ENCODE data around the gene TRMT112. TPM values are rescaled to one million over a fixed set of nuclear protein-coding genes. Genes with fewer than 3 reads are reported as not detected.

Gene TRMT112
- total RNA-seq, 1 experiment from 2014 or later: 341 TPM

- intact Hi-C loops (cut with micrococcal nuclease; ENCODE audit: unreplicated experiment): no loop called here
- no peak overlapping the region for H3K27ac ChIP-seq (ENCODE audit: low read length)
- H3K9me3 ChIP-seq (ENCODE audit: control insufficient read depth, insufficient read depth, low read depth, low read length): no peaks in the 10 kb centered on the region
- DNase-seq (ENCODE audit: low read depth, low spot score) (no peak), ATAC-seq (no peak)
- in situ Hi-C loops (cut with HindIII; ENCODE audit: low pct_unique_long_range_greater_than_20kb, low sequenced_read_pairs): no loop called here
- no peak overlapping the region for H3K4me3 ChIP-seq (ENCODE audit: low read depth in 2 of 2, low read length in 2 of 2)
- TF ChIP-seq, protein P1, sequence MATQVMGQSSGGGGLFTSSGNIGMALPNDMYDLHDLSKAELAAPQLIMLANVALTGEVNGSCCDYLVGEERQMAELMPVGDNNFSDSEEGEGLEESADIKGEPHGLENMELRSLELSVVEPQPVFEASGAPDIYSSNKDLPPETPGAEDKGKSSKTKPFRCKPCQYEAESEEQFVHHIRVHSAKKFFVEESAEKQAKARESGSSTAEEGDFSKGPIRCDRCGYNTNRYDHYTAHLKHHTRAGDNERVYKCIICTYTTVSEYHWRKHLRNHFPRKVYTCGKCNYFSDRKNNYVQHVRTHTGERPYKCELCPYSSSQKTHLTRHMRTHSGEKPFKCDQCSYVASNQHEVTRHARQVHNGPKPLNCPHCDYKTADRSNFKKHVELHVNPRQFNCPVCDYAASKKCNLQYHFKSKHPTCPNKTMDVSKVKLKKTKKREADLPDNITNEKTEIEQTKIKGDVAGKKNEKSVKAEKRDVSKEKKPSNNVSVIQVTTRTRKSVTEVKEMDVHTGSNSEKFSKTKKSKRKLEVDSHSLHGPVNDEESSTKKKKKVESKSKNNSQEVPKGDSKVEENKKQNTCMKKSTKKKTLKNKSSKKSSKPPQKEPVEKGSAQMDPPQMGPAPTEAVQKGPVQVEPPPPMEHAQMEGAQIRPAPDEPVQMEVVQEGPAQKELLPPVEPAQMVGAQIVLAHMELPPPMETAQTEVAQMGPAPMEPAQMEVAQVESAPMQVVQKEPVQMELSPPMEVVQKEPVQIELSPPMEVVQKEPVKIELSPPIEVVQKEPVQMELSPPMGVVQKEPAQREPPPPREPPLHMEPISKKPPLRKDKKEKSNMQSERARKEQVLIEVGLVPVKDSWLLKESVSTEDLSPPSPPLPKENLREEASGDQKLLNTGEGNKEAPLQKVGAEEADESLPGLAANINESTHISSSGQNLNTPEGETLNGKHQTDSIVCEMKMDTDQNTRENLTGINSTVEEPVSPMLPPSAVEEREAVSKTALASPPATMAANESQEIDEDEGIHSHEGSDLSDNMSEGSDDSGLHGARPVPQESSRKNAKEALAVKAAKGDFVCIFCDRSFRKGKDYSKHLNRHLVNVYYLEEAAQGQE (IDR thresholded peaks at IDR 0.05; ENCODE audit: insufficient read depth in 1 of 2, low read depth in 2 of 2, low read length in 1 of 2): no peak
- TF ChIP-seq POLR2AphosphoS5 (IDR thresholded peaks at IDR 0.05; ENCODE audit: low read depth, low read length): no peak
- TF ChIP-seq, protein P2, sequence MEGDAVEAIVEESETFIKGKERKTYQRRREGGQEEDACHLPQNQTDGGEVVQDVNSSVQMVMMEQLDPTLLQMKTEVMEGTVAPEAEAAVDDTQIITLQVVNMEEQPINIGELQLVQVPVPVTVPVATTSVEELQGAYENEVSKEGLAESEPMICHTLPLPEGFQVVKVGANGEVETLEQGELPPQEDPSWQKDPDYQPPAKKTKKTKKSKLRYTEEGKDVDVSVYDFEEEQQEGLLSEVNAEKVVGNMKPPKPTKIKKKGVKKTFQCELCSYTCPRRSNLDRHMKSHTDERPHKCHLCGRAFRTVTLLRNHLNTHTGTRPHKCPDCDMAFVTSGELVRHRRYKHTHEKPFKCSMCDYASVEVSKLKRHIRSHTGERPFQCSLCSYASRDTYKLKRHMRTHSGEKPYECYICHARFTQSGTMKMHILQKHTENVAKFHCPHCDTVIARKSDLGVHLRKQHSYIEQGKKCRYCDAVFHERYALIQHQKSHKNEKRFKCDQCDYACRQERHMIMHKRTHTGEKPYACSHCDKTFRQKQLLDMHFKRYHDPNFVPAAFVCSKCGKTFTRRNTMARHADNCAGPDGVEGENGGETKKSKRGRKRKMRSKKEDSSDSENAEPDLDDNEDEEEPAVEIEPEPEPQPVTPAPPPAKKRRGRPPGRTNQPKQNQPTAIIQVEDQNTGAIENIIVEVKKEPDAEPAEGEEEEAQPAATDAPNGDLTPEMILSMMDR (IDR thresholded peaks at IDR 0.05): no peak
- TF ChIP-seq SIN3A (IDR thresholded peaks at IDR 0.05; ENCODE audit: borderline replicate concordance, insufficient read depth, low read depth, low read length): no peak
- no peak for TF ChIP-seq TCF7L2 (IDR thresholded peaks at IDR 0.05; ENCODE audit: low read depth, low read length)
- no peaks in the 10 kb centered on the region; the same call in 1 of the 2 replicates for H3K36me3 ChIP-seq (ENCODE audit: control insufficient read depth, insufficient read depth, low read length)
- POLR2A ChIA-PET: interaction anchor here (1.0 kb wide), 1 partner anchor 9 kb away, joined by 3 read pairs; the partner anchor contains the start of gene BAD
- no TSS peak for BruUV-seq (replicated peaks)
- CTCF ChIA-PET: no interaction called here
- H3K4me1 ChIP-seq (ENCODE audit: control insufficient read depth, insufficient read depth, low read length): no peaks in the 10 kb centered on the region
- H3K27me3 ChIP-seq (ENCODE audit: control insufficient read depth, insufficient read depth, low read length): no peaks in the 10 kb centered on the region
Measured at GRCh38 chr11:64275031-64275800, 42.1 kb downstream of the TRMT112 start.

- POLR2A ChIA-PET: interaction anchor here (0.6 to 1.0 kb wide), 5 partner anchors 17 to 274 kb away, joined by 3 to 6 read pairs (median 3); partner anchors contain the start of gene PRDX5
- ATAC-seq (peak; percentile 91), DNase-seq (ENCODE audit: low read depth, low spot score) (peak; percentile 98)
- peaks cover 13% of the 10 kb centered on the region for H3K4me1 ChIP-seq (ENCODE audit: control insufficient read depth, insufficient read depth, low read length)
- peak overlapping the region; percentile 98 for H3K27ac ChIP-seq (ENCODE audit: low read length)
- peak overlapping the region; percentile 69 to 91 for H3K4me3 ChIP-seq (ENCODE audit: low read depth in 2 of 2, low read length in 2 of 2)
- CTCF ChIA-PET: interaction anchor here (0.9 to 1.0 kb wide), 2 partner anchors 19 to 31 kb away, joined by 3 to 4 read pairs; partner anchors contain the start of gene PLCB3
- no TSS peak for BruUV-seq (replicated peaks)
- H3K27me3 ChIP-seq (ENCODE audit: control insufficient read depth, insufficient read depth, low read length): no peaks in the 10 kb centered on the region
- TF ChIP-seq, protein P1 (IDR thresholded peaks at IDR 0.05; ENCODE audit: insufficient read depth in 1 of 2, low read depth in 2 of 2, low read length in 1 of 2): no peak
- TF ChIP-seq SIN3A (IDR thresholded peaks at IDR 0.05; ENCODE audit: borderline replicate concordance, insufficient read depth, low read depth, low read length) (peak; percentile 89; the same call in 1 of the 2 replicates), TCF7L2 (IDR thresholded peaks at IDR 0.05; ENCODE audit: low read depth, low read length) (peak; percentile 69), POLR2AphosphoS5 (IDR thresholded peaks at IDR 0.05; ENCODE audit: low read depth, low read length) (peak; percentile 94)
- TF ChIP-seq, protein P2 (IDR thresholded peaks at IDR 0.05): no peak
- H3K9me3 ChIP-seq (ENCODE audit: control insufficient read depth, insufficient read depth, low read depth, low read length): no peaks in the 10 kb centered on the region
- H3K36me3 ChIP-seq (ENCODE audit: control insufficient read depth, insufficient read depth, low read length): no peaks in the 10 kb centered on the region; the same call in 1 of the 2 replicates
- in situ Hi-C loops (cut with HindIII; ENCODE audit: low pct_unique_long_range_greater_than_20kb, low sequenced_read_pairs) (no loop called here), intact Hi-C loops (cut with micrococcal nuclease; ENCODE audit: unreplicated experiment) (no loop called here)
Measured at GRCh38 chr11:64269540-64270220, 47.7 kb downstream of the TRMT112 start.
